ENCODE results near the gene LCN6. TPM values are rescaled to one million over a fixed set of nuclear protein-coding genes. Genes with fewer than 3 reads are reported as not detected.

LCN6 gene
- total and polyA plus RNA-seq, 9 of the 15 experiments (the other 6 are each of a cell fraction or from before 2014, with no cell fraction given) = 0.10 to 0.45 (median 0.37) TPM; not detected in 5

DNA sequence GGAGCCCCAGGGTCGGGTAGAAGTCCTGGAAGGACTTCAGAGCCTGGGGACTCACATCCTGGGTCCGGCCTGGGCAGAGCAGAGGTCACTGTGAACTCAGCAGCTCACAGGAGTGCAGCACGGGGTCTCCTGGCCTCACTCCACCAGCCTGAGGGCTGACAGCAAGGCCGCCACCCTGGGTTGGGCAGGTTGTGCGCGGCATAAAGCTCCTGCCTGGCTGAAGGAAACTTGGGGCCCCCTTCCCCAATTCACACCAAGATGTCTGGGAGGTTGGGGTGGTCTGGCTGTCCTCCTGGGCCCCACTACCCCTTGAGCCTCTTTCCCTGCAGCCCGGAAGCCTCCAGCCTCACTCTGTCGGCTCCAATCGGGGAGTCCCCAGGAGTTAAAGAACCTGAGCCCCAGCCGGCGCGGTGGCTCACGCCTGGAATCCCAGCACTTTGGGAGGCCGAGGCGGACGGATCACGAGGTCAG is 13.9 kb upstream of the LCN6 start:
- no peak for FAIRE-seq
- Histone ChIP-seq H2AFZ (ENCODE audit: low read depth, low read length) (0 out of 2 replicates have a peak overlapping the region, but pooled peaks have one; percentile 24), H3K4me1 (replicated peaks in 1 of 2; ENCODE audit: control insufficient read depth in 2 of 2, insufficient read depth in 2 of 2, low read length in 2 of 2) (peaks cover 10 to 78% of the 10 kb centered on the region in 2 experiments; a peak in 4 of 5 replicates), H4K20me1 (replicated peaks; ENCODE audit: control insufficient read depth, insufficient read depth, low read length) (no peaks in the 10 kb centered on the region), H3K79me2 (ENCODE audit: control insufficient read depth, insufficient read depth, low read length) (no peaks in the 10 kb centered on the region), H3K9me1 (ENCODE audit: control insufficient read depth, insufficient read depth, low read length) (no peaks in the 10 kb centered on the region), H3K4me3 (no peak overlapping the region), H3K9me3 (replicated peaks; ENCODE audit: control insufficient read depth, insufficient read depth, low read depth, low read length) (no peaks in the 10 kb centered on the region), H3K9ac (ENCODE audit: insufficient read depth in 1 of 2, low read depth in 2 of 2, low read length in 2 of 2) (peak overlapping the region in 1 of 2 experiments; percentile 88; a peak in 2 of 4 replicates), H3K4me2 (ENCODE audit: insufficient read depth, low read length) (no peak overlapping the region; the same call in 1 of the 2 replicates), H3K27me3 (ENCODE audit: control insufficient read depth in 2 of 2, insufficient read depth in 2 of 2, low read length in 2 of 2) (no peaks in the 10 kb centered on the region), H3K36me3 (ENCODE audit: control insufficient read depth, insufficient read depth, low read length) (no peaks in the 10 kb centered on the region), H3K27ac (ENCODE audit: extremely low read depth, low read depth, low read length) (0 out of 3 replicates have a peak overlapping the region, but pooled peaks have one; percentile 22)
- TF ChIP-seq MEF2A (IDR thresholded peaks at IDR 0.05; ENCODE audit: control insufficient read depth, low read depth, low read length) (no peak), SMARCA4 (IDR thresholded peaks at IDR 0.05) (no peak)
- TF ChIP-seq, protein P1, sequence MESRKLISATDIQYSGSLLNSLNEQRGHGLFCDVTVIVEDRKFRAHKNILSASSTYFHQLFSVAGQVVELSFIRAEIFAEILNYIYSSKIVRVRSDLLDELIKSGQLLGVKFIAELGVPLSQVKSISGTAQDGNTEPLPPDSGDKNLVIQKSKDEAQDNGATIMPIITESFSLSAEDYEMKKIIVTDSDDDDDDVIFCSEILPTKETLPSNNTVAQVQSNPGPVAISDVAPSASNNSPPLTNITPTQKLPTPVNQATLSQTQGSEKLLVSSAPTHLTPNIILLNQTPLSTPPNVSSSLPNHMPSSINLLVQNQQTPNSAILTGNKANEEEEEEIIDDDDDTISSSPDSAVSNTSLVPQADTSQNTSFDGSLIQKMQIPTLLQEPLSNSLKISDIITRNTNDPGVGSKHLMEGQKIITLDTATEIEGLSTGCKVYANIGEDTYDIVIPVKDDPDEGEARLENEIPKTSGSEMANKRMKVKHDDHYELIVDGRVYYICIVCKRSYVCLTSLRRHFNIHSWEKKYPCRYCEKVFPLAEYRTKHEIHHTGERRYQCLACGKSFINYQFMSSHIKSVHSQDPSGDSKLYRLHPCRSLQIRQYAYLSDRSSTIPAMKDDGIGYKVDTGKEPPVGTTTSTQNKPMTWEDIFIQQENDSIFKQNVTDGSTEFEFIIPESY (CRISPR knock-in tag; IDR thresholded peaks at IDR 0.05) = 0 out of 2 replicates have a peak, but pooled peaks have one; percentile 17
- ATAC-seq = no peak
- POLR2A ChIA-PET = interaction anchor here (1.2 to 1.6 kb wide), 2 partner anchors 11 to 16 kb away, joined by 4 to 6 read pairs; no protein-coding TSS in a partner anchor
- in situ Hi-C loops (cut with MboI) (no loop called here), intact Hi-C loops (cut with micrococcal nuclease) (no loop called here)
- DNase-seq (ENCODE audit: extremely low read depth in 1 of 4, low spot score in 3 of 4) = no peak
- whole genome bisulfite sequencing (ENCODE audit: insufficient coverage, low coverage, missing lambda C conversion rate) = 78% methylated on average over 13 of the region's 17 CpGs
- CTCF ChIA-PET (ENCODE audit: low intra/inter-chr PET ratio) = no interaction called here
- no TSS peak for BruUV-seq (replicated peaks)

Measured in K562 (cell line).